AG08396 (cell line): ENCODE results near the gene WNT7A.
"Not testable (repeated sequence)": the region's sequence is repeated elsewhere in the genome, so short reads cannot be mapped to it uniquely, and the experiment has no call there.

Experiments
- DNase-seq: peaks from one replicate; pipeline ENCODE4 v3.0.0; 2012; ENCODE audit warnings: low spot score, mixed read lengths

WNT7A gene

DNA sequence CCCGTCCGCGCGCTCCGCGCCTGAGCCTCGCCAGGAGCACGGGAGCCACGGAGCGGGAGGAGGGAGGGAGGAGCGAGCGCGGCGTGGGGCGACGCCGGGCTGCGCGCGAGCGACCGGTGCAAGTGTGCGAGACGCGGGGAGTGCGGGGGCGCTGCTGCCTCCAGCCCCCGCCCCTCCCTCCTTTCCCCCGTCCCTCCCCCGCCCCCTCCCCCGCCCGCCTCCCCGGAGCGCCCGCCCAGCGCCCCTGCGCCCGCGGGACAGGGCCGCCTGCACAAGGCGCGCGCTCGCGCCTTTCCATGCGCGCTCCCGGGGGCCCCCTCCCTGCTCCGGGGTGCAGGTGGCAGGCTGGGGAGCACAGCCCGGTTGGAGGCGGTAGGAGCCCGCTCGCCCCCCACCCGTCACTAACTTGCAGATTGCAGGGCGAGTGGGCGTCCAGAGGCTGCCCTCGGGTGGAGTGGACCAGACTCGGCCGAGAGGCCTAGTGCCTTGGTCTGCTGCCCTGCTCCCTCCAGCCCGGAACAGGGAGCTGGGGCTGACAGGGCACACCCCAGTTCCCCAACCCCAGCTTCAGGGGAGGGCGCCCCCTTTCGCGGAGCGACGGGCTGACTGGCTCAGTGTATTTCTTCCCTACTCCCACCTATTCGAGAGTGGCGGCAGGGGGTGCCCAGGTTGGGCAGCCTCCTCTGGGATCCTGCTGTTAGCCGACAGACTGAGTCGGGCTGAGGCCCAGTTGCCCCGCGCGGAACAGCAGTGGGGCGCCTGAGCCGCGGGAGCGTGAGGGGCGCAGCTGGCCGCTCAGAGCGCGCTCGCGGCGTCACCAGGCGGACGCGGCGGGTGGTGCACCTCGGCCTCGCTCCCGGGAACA, at the start of gene WNT7A:
Gene WNT7A, minus strand, starts transcription at position 126 of the 865 bp plus-strand sequence. CDS start 255 bp downstream, outside the sequence.
- peak; percentile 56 for DNase-seq

GRCh38 chr3:13928741-13929140, 48.9 kb upstream of the WNT7A start:
- DNase-seq, result not testable (repeated sequence)

DNA sequence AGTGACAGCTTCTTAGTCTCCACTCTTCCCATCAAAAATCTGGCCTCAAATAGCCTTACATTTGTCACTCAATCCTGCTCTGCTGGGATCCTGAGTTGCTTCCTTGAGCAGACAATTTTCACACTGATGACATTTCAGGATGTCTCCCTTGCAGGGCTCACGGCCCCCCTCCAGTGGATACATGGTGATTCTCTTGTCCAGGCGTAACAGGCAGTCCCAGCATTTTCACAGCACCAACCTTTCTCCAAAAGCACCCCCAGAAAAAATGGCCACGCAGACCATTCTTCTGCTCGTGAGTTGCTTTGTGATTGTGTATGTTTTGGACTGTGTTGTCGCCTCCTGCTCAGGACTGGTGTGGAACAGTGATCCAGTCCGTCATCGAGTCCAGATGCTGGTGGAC, 47.4 kb upstream of the WNT7A start:
- no peak for DNase-seq

DNA sequence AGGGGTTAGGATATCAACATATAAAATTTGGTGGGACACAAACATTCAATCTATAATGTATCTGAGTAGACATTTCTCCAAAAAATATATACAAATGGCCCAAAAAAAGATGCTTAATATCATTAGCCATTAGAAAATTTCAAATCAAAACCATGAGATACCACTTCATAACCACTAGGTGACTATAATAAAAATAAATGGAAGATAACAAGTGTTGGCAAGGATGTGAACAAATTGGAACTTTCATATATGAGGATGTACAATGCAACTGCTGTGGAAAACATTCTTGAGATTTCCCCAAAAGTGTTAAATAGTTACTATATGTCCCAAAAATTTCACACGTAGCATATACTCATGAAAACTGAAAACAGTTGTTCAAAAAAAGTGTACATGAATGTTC, 36.5 kb upstream of the WNT7A start:
- no peak for DNase-seq

DNA sequence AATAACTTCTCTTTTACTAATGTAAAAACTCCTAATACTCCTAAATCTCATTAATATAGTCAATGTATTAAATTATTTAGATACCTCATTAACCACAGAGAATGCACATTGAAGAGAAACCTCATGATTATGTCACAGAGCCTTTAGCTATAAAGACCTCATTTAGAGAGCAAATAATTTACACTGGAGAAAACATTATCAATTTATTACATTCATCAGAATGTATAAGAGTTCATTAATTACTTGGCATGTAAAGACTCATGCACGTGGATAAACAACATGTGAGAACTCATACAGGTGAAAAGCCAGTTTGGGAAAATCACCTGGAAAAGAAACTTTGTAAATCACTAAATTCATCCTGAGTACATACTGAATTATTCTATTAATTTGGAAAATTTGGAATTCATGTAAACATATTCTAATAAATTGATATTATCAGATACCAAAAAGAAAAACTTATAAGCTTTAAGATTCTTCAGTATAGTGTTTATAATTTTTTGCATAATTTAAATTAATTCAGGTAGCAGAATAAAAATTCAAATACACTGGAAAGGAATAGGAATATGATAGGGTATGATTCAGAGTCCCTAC, 22.9 kb upstream of the WNT7A start:
- no peak for DNase-seq

GRCh38 chr3:13901935-13902584, 22.2 kb upstream of the WNT7A start:
- DNase-seq, result no peak

GRCh38 chr3:13898346-13898745, 18.5 kb upstream of the WNT7A start:
- no peak for DNase-seq

- DNase-seq, result peak; percentile 59
Observed at GRCh38 chr3:13896473-13897154, 16.7 kb upstream of the WNT7A start.

DNA sequence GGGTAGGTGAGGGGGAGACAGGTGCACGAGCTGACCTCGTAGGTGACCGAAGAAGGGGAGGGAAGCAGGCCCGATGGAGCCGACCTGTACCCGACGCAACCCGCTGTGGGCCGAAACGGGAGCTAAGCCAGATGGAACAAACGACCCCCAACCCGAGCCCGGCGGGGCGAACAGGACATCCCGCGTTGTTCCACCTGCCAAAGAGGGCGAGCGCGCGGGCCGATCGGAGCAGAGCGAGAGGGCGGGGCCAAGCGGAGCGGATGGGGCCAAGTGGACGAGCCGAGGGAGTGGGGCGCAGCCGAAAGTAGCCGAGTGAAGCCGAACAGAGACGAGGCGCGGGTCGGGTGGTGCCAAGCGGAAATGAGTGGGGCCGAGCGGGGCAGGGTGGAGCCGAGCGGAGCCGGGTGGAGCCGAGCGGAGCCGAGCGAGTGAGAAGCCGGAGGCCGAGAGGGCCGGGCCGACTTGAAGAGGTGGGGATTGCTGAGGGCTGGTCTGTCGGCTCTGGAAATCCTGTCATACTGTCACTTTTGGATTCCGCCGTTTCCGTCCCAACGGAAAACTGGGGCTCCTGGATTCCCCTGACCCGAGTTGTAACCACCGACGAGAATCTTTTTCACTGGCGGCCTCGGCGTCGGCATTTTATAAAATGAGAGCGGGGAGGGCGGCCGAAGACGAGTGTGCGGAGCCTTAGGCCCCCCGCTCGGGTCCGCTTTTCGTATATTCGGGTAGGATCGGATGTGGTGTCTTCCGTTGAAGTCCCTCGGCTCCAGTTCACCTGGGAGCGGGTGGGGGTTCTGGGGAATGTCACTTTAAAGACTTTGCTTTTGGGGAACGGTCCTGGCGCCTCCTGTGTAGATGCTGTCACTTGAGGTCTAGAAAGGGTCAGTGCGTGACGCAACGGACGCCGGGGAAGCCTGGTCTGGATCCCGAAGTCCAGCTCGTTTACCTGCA, 15.6 kb upstream of the WNT7A start:
- peak; percentile 97 for DNase-seq

- DNase-seq, result no peak
Observed at GRCh38 chr3:13894807-13895154, 14.9 kb upstream of the WNT7A start.

DNA sequence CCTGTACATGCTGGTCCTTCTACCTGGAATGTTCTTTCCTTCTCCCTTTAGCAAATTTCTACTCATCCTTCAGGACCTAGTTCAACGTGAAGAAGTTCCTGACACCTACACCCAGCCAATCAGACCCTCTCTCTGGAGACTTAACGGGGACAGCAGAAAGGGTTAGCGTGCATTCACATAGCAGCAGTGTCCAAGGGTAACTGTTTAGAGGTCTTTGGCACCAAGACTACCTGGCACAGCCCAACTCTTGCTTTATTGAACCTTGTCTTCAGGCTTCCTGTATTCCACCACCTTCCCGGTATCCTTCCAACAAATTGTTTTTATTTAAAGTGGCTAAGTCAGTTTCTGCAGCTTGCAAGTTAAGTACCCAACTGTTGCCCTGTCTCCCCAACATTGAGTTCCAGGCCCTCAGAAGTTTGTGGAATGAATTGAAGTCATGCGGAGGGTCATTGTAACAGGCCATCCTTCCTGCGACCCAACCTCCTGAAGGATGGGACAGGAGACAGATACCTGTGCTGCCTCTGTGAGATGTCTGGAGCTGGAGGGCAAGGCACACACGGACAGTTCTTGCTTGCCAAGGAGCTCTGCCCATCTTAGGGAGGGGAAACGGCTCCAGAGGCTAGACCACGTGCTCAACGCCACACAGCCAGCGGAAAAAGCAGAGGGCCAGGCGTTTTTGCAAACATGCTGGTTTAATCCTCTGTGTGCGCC, 14.4 kb upstream of the WNT7A start:
- peak; percentile 2 for DNase-seq

DNA sequence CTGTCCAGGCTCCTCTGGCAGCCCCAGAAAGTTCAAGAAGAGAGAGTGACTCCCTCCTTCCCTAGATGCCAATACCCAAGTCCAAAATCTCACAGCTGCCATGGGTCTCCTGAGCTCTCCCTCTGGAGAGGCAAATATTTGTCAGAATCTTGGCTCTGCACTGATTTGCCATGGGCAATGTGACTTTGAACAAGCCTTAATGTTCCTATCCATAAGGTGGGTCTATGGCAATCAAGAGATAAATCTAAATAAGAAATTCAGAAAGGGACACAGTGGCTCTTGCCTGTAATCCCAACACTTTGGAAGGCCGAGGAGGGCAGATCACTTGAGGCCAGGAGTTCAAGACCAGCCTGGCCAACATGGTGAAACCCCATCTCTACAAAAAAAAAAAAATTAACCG, 12.4 kb upstream of the WNT7A start:
- DNase-seq, result no peak

DNA sequence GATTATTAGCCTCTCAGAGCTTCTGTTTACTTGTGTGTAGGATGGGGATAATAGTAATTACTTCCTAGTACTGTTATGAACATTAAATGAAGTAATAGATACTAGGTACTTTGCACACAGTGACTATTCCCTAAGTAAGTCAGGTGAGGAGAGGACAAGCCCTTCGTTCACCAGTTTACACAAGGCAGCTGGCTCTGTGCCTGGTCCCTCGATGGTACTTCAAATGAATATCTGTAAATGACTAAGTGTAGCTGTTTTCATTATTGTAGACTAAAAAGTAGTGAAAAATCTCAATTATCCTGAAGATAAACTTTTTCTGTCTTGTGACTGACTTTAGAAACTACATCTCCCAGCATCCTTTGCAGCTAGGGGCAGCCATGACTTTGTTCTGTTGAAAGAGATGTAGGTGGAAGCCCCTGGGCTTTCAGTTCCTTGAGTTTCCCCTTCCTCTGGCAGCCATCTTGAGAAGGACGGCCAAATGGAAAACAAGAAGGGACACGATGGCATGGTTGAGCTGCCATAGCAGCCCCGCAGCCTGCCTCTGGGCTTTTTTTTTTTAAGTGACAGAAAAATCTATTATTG, 11.7 kb upstream of the WNT7A start:
- DNase-seq, result peak; percentile 12

- no peak for DNase-seq
Observed at GRCh38 chr3:13891017-13891392, 11.1 kb upstream of the WNT7A start.

- DNase-seq, result peak; percentile 3
Observed at GRCh38 chr3:13890377-13891016, 10.6 kb upstream of the WNT7A start.

DNA sequence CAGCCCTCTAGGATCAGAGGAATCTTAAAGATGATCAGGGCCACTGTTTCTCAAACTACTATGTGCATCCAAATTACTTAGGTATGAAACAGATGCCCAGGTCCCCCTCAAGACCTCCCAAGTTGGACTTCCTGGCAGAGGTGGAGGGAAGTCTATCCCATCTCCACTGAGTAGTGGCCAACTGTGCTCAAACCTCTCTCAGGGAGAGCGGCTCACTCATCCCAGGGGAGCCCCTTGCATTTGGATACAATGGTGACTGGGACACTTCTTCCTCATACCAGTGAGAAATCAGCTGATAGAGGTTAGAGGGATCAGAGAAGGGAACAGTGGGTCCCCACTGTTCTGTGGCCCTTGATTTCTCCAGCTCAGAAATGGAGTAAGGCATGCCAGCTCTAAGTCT, 8.7 kb upstream of the WNT7A start:
- DNase-seq, result no peak

DNA sequence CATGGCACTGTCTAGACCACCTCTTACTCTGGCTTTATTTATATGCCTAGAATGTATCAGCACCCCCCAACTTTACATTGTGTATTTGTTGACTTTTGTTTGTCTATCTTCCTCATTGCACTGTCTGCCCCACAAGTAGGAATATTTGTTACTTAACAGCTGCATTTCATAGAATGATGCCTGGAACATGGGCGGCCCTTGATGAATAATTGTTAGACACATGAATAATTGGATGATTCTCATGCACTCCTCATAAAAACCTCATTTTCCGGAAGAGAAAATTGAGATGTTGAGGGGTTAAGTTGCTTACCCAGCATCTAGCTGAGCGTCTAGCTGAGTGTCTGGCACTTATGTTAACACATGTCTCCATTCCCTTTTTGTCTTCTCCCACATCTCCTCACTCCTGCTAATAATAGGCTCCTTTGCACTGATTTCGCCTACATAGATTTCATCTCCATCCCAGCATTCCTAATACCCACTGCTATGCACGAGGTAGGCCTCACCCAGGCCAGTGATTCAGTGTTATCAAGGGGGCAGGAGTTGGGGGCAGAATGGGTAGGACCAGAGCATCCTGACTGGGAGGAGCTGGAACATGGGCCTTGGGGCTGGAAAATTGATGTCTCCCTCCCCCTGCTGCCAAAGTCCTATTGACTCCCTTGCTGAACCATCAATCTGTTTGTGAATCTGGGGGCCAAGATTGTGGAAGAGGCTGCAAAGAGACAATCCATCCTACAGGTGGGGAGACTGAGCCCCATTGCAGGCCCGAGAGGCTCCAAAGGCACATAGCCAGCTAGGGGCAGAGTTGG, 7.8 kb upstream of the WNT7A start:
- no peak for DNase-seq

- DNase-seq, result no peak
Observed at GRCh38 chr3:13886593-13887129, 6.8 kb upstream of the WNT7A start.

- DNase-seq, result no peak
Observed at GRCh38 chr3:13885704-13886010, 5.8 kb upstream of the WNT7A start.
